HL-60 (cell line): Measurements from ENCODE around the gene CPLANE1.
"Not testable (repeated sequence)": the region's sequence is repeated elsewhere in the genome, so short reads cannot be mapped to it uniquely, and the experiment has no call there.

Experiments used
- CTCF ChIP-seq: IDR thresholded peaks from one replicate; pipeline ENCODE4 v1.5.1; 2011; ENCODE audit warnings: low read length, control low read depth, inconsistent platforms; ENCODE audit not compliant: insufficient read depth
- GABPA ChIP-seq: IDR thresholded peaks from 2 replicates; pipeline ENCODE4 v1.6.1; 2012; ENCODE audit warnings: low read depth
- POLR2AphosphoS5 ChIP-seq: IDR thresholded peaks from 2 replicates; pipeline ENCODE4 v1.6.1; 2012; ENCODE audit warnings: low read depth
- REST ChIP-seq: IDR thresholded peaks from 2 replicates; pipeline ENCODE4 v1.6.1; 2012; ENCODE audit warnings: low read depth; ENCODE audit not compliant: insufficient replicate concordance

GRCh38 chr5:37219384-37219783, 29.8 kb downstream of the CPLANE1 start:
- TF ChIP-seq CTCF, POLR2AphosphoS5, GABPA, REST: not testable (repeated sequence)
